H9 (cell line): ENCODE measurements around the gene CDK14. TPM values are rescaled to one million over a fixed set of nuclear protein-coding genes. Genes with fewer than 3 reads are reported as not detected.

Source experiments
- DNase-seq: peaks from one replicate; pipeline ENCODE4 v3.0.0-alpha.2; 2017
- H2AFZ ChIP-seq: one replicate; pipeline ENCODE4 v1.6.1; 2013; ENCODE audit warnings: mild to moderate bottlenecking, low read length, control low read depth, moderate library complexity
- H2AK5ac ChIP-seq: 2 replicates; pipeline ENCODE4 v1.6.1; 2013; ENCODE audit warnings: low read length, control low read depth, mixed read lengths; ENCODE audit not compliant: insufficient read length
- H2BK120ac ChIP-seq: one replicate; pipeline ENCODE4 v1.6.1; 2013; ENCODE audit warnings: low read depth, mild to moderate bottlenecking, low read length, control low read depth, inconsistent platforms; ENCODE audit not compliant: poor library complexity, severe bottlenecking
- H2BK12ac ChIP-seq: 2 replicates; pipeline ENCODE4 v1.6.1; 2013; ENCODE audit warnings: low read length, control low read depth, mixed read lengths, low read depth; ENCODE audit not compliant: insufficient read length
- H2BK15ac ChIP-seq: 2 replicates; pipeline ENCODE4 v1.6.1; 2013; ENCODE audit warnings: low read depth, low read length, control low read depth
- H2BK20ac ChIP-seq: one replicate; pipeline ENCODE4 v1.6.1; 2013; ENCODE audit warnings: low read depth, mild to moderate bottlenecking, low read length, control low read depth, inconsistent platforms; ENCODE audit not compliant: poor library complexity, severe bottlenecking
- H2BK5ac ChIP-seq: 2 replicates; pipeline ENCODE4 v1.6.1; 2013; ENCODE audit warnings: low read length, control low read depth, mixed read lengths; ENCODE audit not compliant: insufficient read length
- H3K14ac ChIP-seq: 2 replicates; pipeline ENCODE4 v1.6.1; 2013; ENCODE audit warnings: low read length, control low read depth; ENCODE audit not compliant: insufficient read depth
- H3K18ac ChIP-seq: 2 replicates; pipeline ENCODE4 v1.6.1; 2013; ENCODE audit warnings: low read depth, mild to moderate bottlenecking, mixed read lengths, low read length, control low read depth; ENCODE audit not compliant: insufficient read length
- H3K23ac ChIP-seq: 2 replicates; pipeline ENCODE4 v1.6.1; 2013; ENCODE audit warnings: low read length, control low read depth, mixed read lengths, low read depth; ENCODE audit not compliant: insufficient read length
- H3K23me2 ChIP-seq: 2 replicates; pipeline ENCODE4 v1.6.1; 2013; ENCODE audit warnings: low read depth, mild to moderate bottlenecking, mixed read lengths, low read length, control low read depth; ENCODE audit not compliant: insufficient read length, poor library complexity, severe bottlenecking
- H3K27ac ChIP-seq: 2 replicates; pipeline ENCODE4 v1.5.1; 2013; ENCODE audit warnings: low read length, control low read depth, mixed read lengths, low read depth; ENCODE audit not compliant: insufficient read length
- H3K27me3 ChIP-seq: 2 replicates; pipeline ENCODE4 v1.6.1; 2013; ENCODE audit warnings: low read length, control low read depth, inconsistent platforms; ENCODE audit not compliant: insufficient read depth
- H3K4ac ChIP-seq: 2 replicates; pipeline ENCODE4 v1.6.1; 2013; ENCODE audit warnings: low read depth, mild to moderate bottlenecking, control low read depth, inconsistent platforms, low read length, moderate library complexity
- H3K4me1 ChIP-seq: 2 replicates; pipeline ENCODE4 v1.6.1; 2013; ENCODE audit warnings: low read length, control low read depth, inconsistent platforms; ENCODE audit not compliant: insufficient read depth
- H3K4me2 ChIP-seq: 2 replicates; pipeline ENCODE4 v1.6.1; 2013; ENCODE audit warnings: low read length, control low read depth, mixed read lengths; ENCODE audit not compliant: insufficient read length, insufficient read depth
- H3K56ac ChIP-seq: 2 replicates; pipeline ENCODE4 v1.6.1; 2013; ENCODE audit warnings: low read depth, mild to moderate bottlenecking, mixed read lengths, low read length, control low read depth; ENCODE audit not compliant: insufficient read length
- H3K79me1 ChIP-seq: 2 replicates; pipeline ENCODE4 v1.6.1; 2013; ENCODE audit warnings: low read depth, mild to moderate bottlenecking, moderate library complexity, low read length, control low read depth, inconsistent platforms; ENCODE audit not compliant: insufficient read depth, poor library complexity, severe bottlenecking
- H3K79me2 ChIP-seq: 2 replicates; pipeline ENCODE4 v1.6.1; 2013; ENCODE audit warnings: low read length, control low read depth, inconsistent platforms; ENCODE audit not compliant: insufficient read depth
- H3K9ac ChIP-seq: 2 replicates; pipeline ENCODE4 v1.6.1; 2013; ENCODE audit warnings: low read length, control low read depth, mixed read lengths; ENCODE audit not compliant: insufficient read length; ENCODE audit errors: extremely low read depth
- H3K9me3 ChIP-seq: one replicate; pipeline ENCODE4 v1.6.1; 2013; ENCODE audit warnings: low read depth, low read length, inconsistent platforms; ENCODE audit not compliant: control insufficient read depth
- H3T11ph ChIP-seq: one replicate; pipeline ENCODE4 v1.6.1; 2013; ENCODE audit warnings: mild to moderate bottlenecking, low read length, control low read depth, inconsistent platforms
- H4K20me1 ChIP-seq: one replicate; pipeline ENCODE4 v1.6.1; 2013; ENCODE audit not compliant: control insufficient read depth, insufficient read length, insufficient read depth
- H4K5ac ChIP-seq: 2 replicates; pipeline ENCODE4 v1.6.1; 2013; ENCODE audit warnings: low read depth, mild to moderate bottlenecking, mixed read lengths, low read length, control low read depth; ENCODE audit not compliant: insufficient read length
- H4K8ac ChIP-seq: replicated peaks from 2 replicates; pipeline ENCODE4 v1.6.1; 2013; ENCODE audit warnings: low read length, control low read depth, mixed read lengths, low read depth; ENCODE audit not compliant: insufficient read length
- H4K91ac ChIP-seq: 2 replicates; pipeline ENCODE4 v1.6.1; 2013; ENCODE audit warnings: low read depth, mild to moderate bottlenecking, moderate library complexity, mixed read lengths, low read length, control low read depth; ENCODE audit not compliant: insufficient read length
- H3K27ac Mint-ChIP-seq, 3 experiments: 2 replicates in 2 of 3; 3 replicates in 1 of 3; pipeline ENCODE4 v1.8.0; 2020 to 2021; ENCODE audit warnings: mixed read lengths in 3 of 3, mild to moderate bottlenecking in 1 of 3, moderate library complexity in 1 of 3
- H3K27me3 Mint-ChIP-seq: 2 replicates; pipeline ENCODE4 v1.8.0; 2021; ENCODE audit warnings: low read depth, mild to moderate bottlenecking, moderate library complexity, mixed read lengths
- H3K36me3 Mint-ChIP-seq, 3 experiments: 2 replicates in 2 of 3; 3 replicates in 1 of 3; pipeline ENCODE4 v1.8.0; 2020 to 2021; ENCODE audit warnings: low read depth in 3 of 3, mixed read lengths in 3 of 3; ENCODE audit not compliant: insufficient read depth in 1 of 3
- H3K4me1 Mint-ChIP-seq, 2 experiments: 2 replicates each; pipeline ENCODE4 v1.8.0; 2020; ENCODE audit warnings: mixed read lengths in 2 of 2
- H3K4me3 Mint-ChIP-seq, 2 experiments: 2 replicates in 1 of 2; 3 replicates in 1 of 2; pipeline ENCODE4 v1.8.0; 2020 to 2021; ENCODE audit warnings: mild to moderate bottlenecking in 2 of 2, mixed read lengths in 2 of 2, moderate library complexity in 1 of 2
- H3K9me3 Mint-ChIP-seq, 2 experiments: 2 replicates in 1 of 2; 3 replicates in 1 of 2; pipeline ENCODE4 v1.8.0; 2020; ENCODE audit warnings: mild to moderate bottlenecking in 2 of 2, mixed read lengths in 2 of 2, moderate library complexity in 1 of 2
- CTCF ChIP-seq: fragments of 200-600 bp; sonication (generic); conservative IDR thresholded peaks from 3 replicates; pipeline ENCODE4 v1.8.0; 2021; ENCODE audit warnings: antibody characterized with exemption, mild to moderate bottlenecking
- WGBS: extraction: QIAGEN DNeasy Blood & Tissue Kit; methylation state at CpG from one replicate; pipeline ENCODE4 v1.1.7; 2013; ENCODE audit warnings: missing lambda C conversion rate, low lambda C conversion rate, mixed read lengths; ENCODE audit not compliant: insufficient read length; ENCODE audit errors: extremely low coverage; 5-methylcytosine and 5-hydroxymethylcytosine counted together
- total RNA-seq: library from RNA; stranded (reverse); gene quantifications from 2 replicates; pipeline ENCODE4 v1.2.1, GENCODE V29; 2021

CDK14 gene
- total RNA-seq, 1 experiment from 2014 or later, result 23.9 TPM

GRCh38 chr7:90738249-90738648 lies 142.1 kb downstream of the CDK14 start:
- Histone ChIP-seq H3K9me3 (no peaks in the 10 kb centered on the region), H4K20me1 (no peaks in the 10 kb centered on the region), H2BK120ac (no peak overlapping the region), H3K79me2 (no peaks in the 10 kb centered on the region; the same call in 1 of the 2 replicates), H2BK20ac (no peak overlapping the region), H3T11ph (no peak overlapping the region), H2BK12ac (no peak overlapping the region), H4K8ac (no peak overlapping the region), H3K14ac (no peak overlapping the region), H2AFZ (no peak overlapping the region), H3K18ac (no peak overlapping the region), H3K4me2 (no peak overlapping the region), H4K91ac (no peak overlapping the region), H3K23ac (no peak overlapping the region), H2AK5ac (no peak overlapping the region), H3K4ac (no peak overlapping the region), H3K27ac (no peak overlapping the region), H3K27me3 (no peaks in the 10 kb centered on the region), H3K56ac (no peak overlapping the region), H2BK15ac (no peak overlapping the region), H2BK5ac (no peak overlapping the region), H3K9ac (no peak overlapping the region), H4K5ac (no peak overlapping the region), H3K4me1 (no peaks in the 10 kb centered on the region), H3K23me2 (no peaks in the 10 kb centered on the region), H3K79me1 (no peaks in the 10 kb centered on the region)
- 0 out of 4 replicates have a peak, but pooled peaks cover 0 to 3% of the 10 kb centered on the region in 2 experiments for H3K4me1 Mint-ChIP-seq
- H3K27me3 Mint-ChIP-seq, result no peaks in the 10 kb centered on the region
- no peak for DNase-seq
- no peak for TF ChIP-seq CTCF
- no peak overlapping the region for H3K4me3 Mint-ChIP-seq
- H3K36me3 Mint-ChIP-seq, result peaks cover 9 to 12% (median 9%) of the 10 kb centered on the region in 3 experiments; a peak in 6 of 7 replicates
- no CpG with 5 or more reads among the region's 3 CpGs for WGBS
- peaks cover under 1 to 4% of the 10 kb centered on the region in 2 experiments; a peak in 3 of 5 replicates for H3K9me3 Mint-ChIP-seq
- no peak overlapping the region for H3K27ac Mint-ChIP-seq
